ENCODE data around the gene DYSF. TPM values are rescaled to one million over a fixed set of nuclear protein-coding genes. Genes with fewer than 3 reads are reported as not detected.
A peak's percentile ranks its signal among the peaks of the same experiment; 100 is the strongest.

The DYSF gene
- total RNA-seq, 1 donor from 2014 or later, result 112 TPM

- Mint-ChIP-seq H3K27ac (ENCODE audit: unreplicated experiment) (no peak overlapping the region), H3K4me1 (ENCODE audit: low read depth) (peaks cover 37% of the 10 kb centered on the region), H3K4me3 (ENCODE audit: unreplicated experiment) (no peak overlapping the region), H3K9me3 (ENCODE audit: low read depth) (no peaks in the 10 kb centered on the region), H3K27me3 (ENCODE audit: low read depth) (no peaks in the 10 kb centered on the region), H3K36me3 (ENCODE audit: low read depth) (no peaks in the 10 kb centered on the region)
- DNase-seq (ENCODE audit: low spot score), result peak; percentile 63
- no peak for TF ChIP-seq CTCF (IDR thresholded peaks at IDR 0.05)
These were observed 244.0 kb downstream of the DYSF start for GRCh38 chr2:71697106-71698004.

- Mint-ChIP-seq H3K27ac (ENCODE audit: unreplicated experiment) (no peak overlapping the region), H3K9me3 (ENCODE audit: low read depth) (no peaks in the 10 kb centered on the region), H3K27me3 (ENCODE audit: low read depth) (peaks cover 3% of the 10 kb centered on the region), H3K4me1 (ENCODE audit: low read depth) (peaks cover 37% of the 10 kb centered on the region), H3K36me3 (ENCODE audit: low read depth) (no peaks in the 10 kb centered on the region), H3K4me3 (ENCODE audit: unreplicated experiment) (no peak overlapping the region)
- no peak for TF ChIP-seq CTCF (IDR thresholded peaks at IDR 0.05)
- DNase-seq (ENCODE audit: low spot score), result peak; percentile 41
These were observed 246.1 kb downstream of the DYSF start for GRCh38 chr2:71699428-71699827.

- peaks cover 4% of the 10 kb centered on the region for H3K27me3 Mint-ChIP-seq (ENCODE audit: low read depth)
- no peak overlapping the region for H3K27ac Mint-ChIP-seq (ENCODE audit: unreplicated experiment)
- H3K4me3 Mint-ChIP-seq (ENCODE audit: unreplicated experiment), result no peak overlapping the region
These were observed 246.8 kb downstream of the DYSF start for GRCh38 chr2:71700041-71700657.

GRCh38 chr2:71700658-71701397 lies 247.5 kb downstream of the DYSF start:
- Mint-ChIP-seq H3K36me3 (ENCODE audit: low read depth) (no peaks in the 10 kb centered on the region), H3K27ac (ENCODE audit: unreplicated experiment) (peak overlapping the region; percentile 71)

More at GRCh38 chr2:71700041-71700657, 246.8 kb downstream of the DYSF start:
- peaks cover 39% of the 10 kb centered on the region for H3K4me1 Mint-ChIP-seq (ENCODE audit: low read depth)
- no peaks in the 10 kb centered on the region for H3K9me3 Mint-ChIP-seq (ENCODE audit: low read depth)
- no peaks in the 10 kb centered on the region for H3K36me3 Mint-ChIP-seq (ENCODE audit: low read depth)
- no peak for TF ChIP-seq CTCF (IDR thresholded peaks at IDR 0.05)
- peak; percentile 52 for DNase-seq (ENCODE audit: low spot score)

More at GRCh38 chr2:71700658-71701397, 247.5 kb downstream of the DYSF start:
- H3K9me3 Mint-ChIP-seq (ENCODE audit: low read depth), result no peaks in the 10 kb centered on the region
- H3K4me1 Mint-ChIP-seq (ENCODE audit: low read depth), result peaks cover 44% of the 10 kb centered on the region
- DNase-seq (ENCODE audit: low spot score), result peak; percentile 86
- no peak for TF ChIP-seq CTCF (IDR thresholded peaks at IDR 0.05)
- peaks cover 8% of the 10 kb centered on the region for H3K27me3 Mint-ChIP-seq (ENCODE audit: low read depth)
- H3K4me3 Mint-ChIP-seq (ENCODE audit: unreplicated experiment), result no peak overlapping the region
